ENCODE measurements around the gene MCC.

DNA sequence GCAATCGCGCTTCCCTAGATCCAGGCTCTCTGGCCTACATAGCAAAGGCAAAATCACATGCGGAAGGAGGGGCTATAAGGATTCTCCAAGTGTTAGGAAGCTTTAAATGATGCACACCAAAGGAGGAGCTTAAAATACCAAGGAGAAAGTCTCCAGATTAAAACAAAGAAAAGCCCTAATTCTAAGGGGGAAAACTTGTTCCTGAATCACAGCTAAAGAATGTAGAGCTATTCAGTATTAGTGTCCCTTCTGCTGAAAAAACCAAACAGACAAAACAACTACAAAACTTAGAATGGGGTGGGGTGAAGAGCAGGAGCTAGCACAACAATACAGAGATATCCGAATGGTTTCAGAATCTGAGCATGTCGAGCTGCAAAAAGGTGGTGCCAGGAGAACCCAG is 297.9 kb downstream of the MCC start:
- TF ChIP-seq TAF1 (IDR thresholded peaks at IDR 0.05; ENCODE audit: borderline replicate concordance, insufficient read depth, low read length) (no peak), POLR2AphosphoS5 (IDR thresholded peaks at IDR 0.05; ENCODE audit: low read depth, low read length) (no peak), SIN3A (IDR thresholded peaks at IDR 0.05; ENCODE audit: borderline replicate concordance, insufficient read depth, low read length) (no peak)
- TF ChIP-seq, protein P1, sequence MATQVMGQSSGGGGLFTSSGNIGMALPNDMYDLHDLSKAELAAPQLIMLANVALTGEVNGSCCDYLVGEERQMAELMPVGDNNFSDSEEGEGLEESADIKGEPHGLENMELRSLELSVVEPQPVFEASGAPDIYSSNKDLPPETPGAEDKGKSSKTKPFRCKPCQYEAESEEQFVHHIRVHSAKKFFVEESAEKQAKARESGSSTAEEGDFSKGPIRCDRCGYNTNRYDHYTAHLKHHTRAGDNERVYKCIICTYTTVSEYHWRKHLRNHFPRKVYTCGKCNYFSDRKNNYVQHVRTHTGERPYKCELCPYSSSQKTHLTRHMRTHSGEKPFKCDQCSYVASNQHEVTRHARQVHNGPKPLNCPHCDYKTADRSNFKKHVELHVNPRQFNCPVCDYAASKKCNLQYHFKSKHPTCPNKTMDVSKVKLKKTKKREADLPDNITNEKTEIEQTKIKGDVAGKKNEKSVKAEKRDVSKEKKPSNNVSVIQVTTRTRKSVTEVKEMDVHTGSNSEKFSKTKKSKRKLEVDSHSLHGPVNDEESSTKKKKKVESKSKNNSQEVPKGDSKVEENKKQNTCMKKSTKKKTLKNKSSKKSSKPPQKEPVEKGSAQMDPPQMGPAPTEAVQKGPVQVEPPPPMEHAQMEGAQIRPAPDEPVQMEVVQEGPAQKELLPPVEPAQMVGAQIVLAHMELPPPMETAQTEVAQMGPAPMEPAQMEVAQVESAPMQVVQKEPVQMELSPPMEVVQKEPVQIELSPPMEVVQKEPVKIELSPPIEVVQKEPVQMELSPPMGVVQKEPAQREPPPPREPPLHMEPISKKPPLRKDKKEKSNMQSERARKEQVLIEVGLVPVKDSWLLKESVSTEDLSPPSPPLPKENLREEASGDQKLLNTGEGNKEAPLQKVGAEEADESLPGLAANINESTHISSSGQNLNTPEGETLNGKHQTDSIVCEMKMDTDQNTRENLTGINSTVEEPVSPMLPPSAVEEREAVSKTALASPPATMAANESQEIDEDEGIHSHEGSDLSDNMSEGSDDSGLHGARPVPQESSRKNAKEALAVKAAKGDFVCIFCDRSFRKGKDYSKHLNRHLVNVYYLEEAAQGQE (IDR thresholded peaks at IDR 0.05; ENCODE audit: insufficient read depth in 1 of 2, low read depth in 2 of 2, low read length in 2 of 2): no peak
